Neuronal stem cell (in vitro differentiated cells): ENCODE data around the gene MDK.
A peak's percentile ranks its signal among the peaks of the same experiment; 100 is the strongest.

ENCODE experiments used
- DNase-seq: peaks from one replicate; pipeline ENCODE4 v3.0.0-alpha.2; 2013; ENCODE audit warnings: low spot score
- H2AFZ ChIP-seq: one replicate; pipeline ENCODE4 v1.6.1; 2013; ENCODE audit warnings: mild to moderate bottlenecking, low read length, inconsistent platforms
- H2AK5ac ChIP-seq: 2 replicates; pipeline ENCODE4 v1.6.1; 2013; ENCODE audit warnings: low read depth, mild to moderate bottlenecking, inconsistent platforms, low read length, moderate library complexity, mixed read lengths
- H2BK120ac ChIP-seq: 2 replicates; pipeline ENCODE4 v1.6.1; 2013; ENCODE audit warnings: low read depth, mild to moderate bottlenecking, inconsistent platforms, low read length, moderate library complexity, mixed read lengths
- H2BK12ac ChIP-seq: one replicate; pipeline ENCODE4 v1.6.1; 2013; ENCODE audit warnings: low read length, inconsistent platforms
- H2BK15ac ChIP-seq: 2 replicates; pipeline ENCODE4 v1.6.1; 2013; ENCODE audit warnings: mild to moderate bottlenecking, low read length, inconsistent platforms, mixed read lengths
- H2BK5ac ChIP-seq: one replicate; pipeline ENCODE4 v1.6.1; 2013; ENCODE audit warnings: inconsistent platforms, mild to moderate bottlenecking, low read length, moderate library complexity
- H3K14ac ChIP-seq: one replicate; pipeline ENCODE4 v1.6.1; 2013; ENCODE audit warnings: low read length, inconsistent platforms
- H3K18ac ChIP-seq: 2 replicates; pipeline ENCODE4 v1.6.1; 2013; ENCODE audit warnings: low read length, inconsistent platforms
- H3K23ac ChIP-seq: 2 replicates; pipeline ENCODE4 v1.6.1; 2013; ENCODE audit warnings: low read depth, mild to moderate bottlenecking, mixed read lengths, low read length, inconsistent platforms; ENCODE audit not compliant: poor library complexity
- H3K27ac ChIP-seq: replicated peaks from 3 replicates; pipeline ENCODE4 v1.5.1; 2013; ENCODE audit warnings: low read length, inconsistent platforms
- H3K27me3 ChIP-seq, 3 experiments: 2 replicates each; pipeline ENCODE4 v1.6.1; 2013; ENCODE audit warnings: low read length in 3 of 3, mild to moderate bottlenecking in 2 of 3, inconsistent platforms in 1 of 3, low read depth in 1 of 3, mixed read lengths in 1 of 3, moderate library complexity in 1 of 3; ENCODE audit not compliant: control insufficient read depth in 3 of 3, insufficient read depth in 3 of 3
- H3K36me3 ChIP-seq, 2 donors: replicated peaks in 1 of 2; 2 replicates each; pipeline ENCODE4 v1.6.1; 2013; ENCODE audit warnings: low read length in 2 of 2; ENCODE audit not compliant: control insufficient read depth in 2 of 2, insufficient read depth in 2 of 2
- H3K4ac ChIP-seq: 2 replicates; pipeline ENCODE4 v1.6.1; 2013; ENCODE audit warnings: inconsistent platforms, mild to moderate bottlenecking, low read length, moderate library complexity
- H3K4me1 ChIP-seq, 2 donors: 1 replicate in 1 of 2; 2 replicates in 1 of 2; pipeline ENCODE4 v1.6.1; 2013; ENCODE audit warnings: low read length in 2 of 2, low read depth in 1 of 2; ENCODE audit not compliant: control insufficient read depth in 2 of 2, insufficient read depth in 1 of 2
- H3K4me2 ChIP-seq: one replicate; pipeline ENCODE4 v1.6.1; 2013; ENCODE audit warnings: mild to moderate bottlenecking, low read length, inconsistent platforms; ENCODE audit not compliant: insufficient read depth, poor library complexity, severe bottlenecking
- H3K4me3 ChIP-seq, 2 donors: 2 replicates each; pipeline ENCODE4 v1.5.1; 2013; ENCODE audit warnings: low read length in 2 of 2, mild to moderate bottlenecking in 2 of 2, inconsistent platforms in 1 of 2, moderate library complexity in 1 of 2
- H3K79me1 ChIP-seq: one replicate; pipeline ENCODE4 v1.6.1; 2013; ENCODE audit warnings: low read depth, mild to moderate bottlenecking, inconsistent platforms, low read length, moderate library complexity
- H3K9ac ChIP-seq: one replicate; pipeline ENCODE4 v1.6.1; 2013; ENCODE audit warnings: mild to moderate bottlenecking, low read depth, low read length, inconsistent platforms; ENCODE audit not compliant: poor library complexity
- H3K9me3 ChIP-seq, 2 donors: replicated peaks in 1 of 2; 2 replicates each; pipeline versions ENCODE3 to v1.6.1; 2013; ENCODE audit warnings: low read length in 2 of 2, mild to moderate bottlenecking in 2 of 2, inconsistent platforms in 1 of 2, low read depth in 1 of 2, mixed read lengths in 1 of 2, moderate library complexity in 1 of 2; ENCODE audit not compliant: control insufficient read depth in 2 of 2, insufficient read depth in 1 of 2
- H4K8ac ChIP-seq: one replicate; pipeline ENCODE4 v1.6.1; 2013; ENCODE audit warnings: low read depth, mild to moderate bottlenecking, inconsistent platforms, low read length, moderate library complexity
- H4K91ac ChIP-seq: one replicate; pipeline ENCODE4 v1.6.1; 2013; ENCODE audit warnings: low read length, low read depth, mild to moderate bottlenecking, inconsistent platforms; ENCODE audit not compliant: poor library complexity
- WGBS, 2 donors: extraction: QIAGEN DNeasy Blood & Tissue Kit; methylation state at CpG; one replicate each; pipeline ENCODE4 v1.1.7; 2013; ENCODE audit warnings: missing lambda C conversion rate in 2 of 2, mixed read lengths in 1 of 2; ENCODE audit not compliant: insufficient read length in 2 of 2, insufficient replicate concordance in 1 of 2; ENCODE audit errors: extremely low coverage in 2 of 2; 5-methylcytosine and 5-hydroxymethylcytosine counted together

The MDK gene

DNA sequence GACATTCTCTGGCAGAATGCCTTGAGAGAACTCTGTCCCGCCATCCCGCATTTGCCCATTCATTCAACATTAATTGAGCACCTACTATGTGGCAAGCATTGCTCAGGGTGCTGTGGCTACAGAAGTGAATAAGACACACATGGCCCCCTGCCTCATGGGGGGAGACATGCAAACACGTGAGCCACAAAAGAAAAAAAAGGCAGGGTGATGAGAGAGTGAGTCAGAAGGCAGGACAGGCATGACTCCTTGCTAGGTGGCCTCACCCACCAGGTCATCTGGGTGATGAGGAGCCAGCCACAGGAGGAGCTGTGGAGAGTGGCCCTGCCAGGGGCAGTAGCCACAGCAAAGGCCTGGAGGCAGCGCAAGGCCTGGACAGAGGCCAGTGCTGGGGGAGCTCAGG is 5.2 kb downstream of the MDK start:
- peaks cover 0 to 3% of the 10 kb centered on the region in 2 donors for H3K9me3 ChIP-seq
- H4K91ac ChIP-seq, result no peak overlapping the region
- H3K27me3 ChIP-seq, result peaks cover 19 to 50% (median 43%) of the 10 kb centered on the region in 3 experiments
- WGBS, 2 donors, result no CpG with 5 or more reads among the region's 4 CpGs
- no peak overlapping the region for H2BK120ac ChIP-seq
- no peak overlapping the region for H3K4me3 ChIP-seq
- peaks cover 22 to 39% of the 10 kb centered on the region in 2 donors for H3K4me1 ChIP-seq
- no peak overlapping the region for H2BK5ac ChIP-seq
- no peak overlapping the region for H3K27ac ChIP-seq
- no peak overlapping the region for H2AK5ac ChIP-seq
- no peak overlapping the region for H2BK15ac ChIP-seq
- no peak overlapping the region for H3K18ac ChIP-seq
- no peak overlapping the region for H3K14ac ChIP-seq
- no peak overlapping the region for H3K4me2 ChIP-seq
- H4K8ac ChIP-seq, result no peak overlapping the region
- no peak overlapping the region for H3K4ac ChIP-seq
- peaks cover 5 to 22% of the 10 kb centered on the region in 2 donors for H3K36me3 ChIP-seq
- no peak overlapping the region for H2AFZ ChIP-seq
- DNase-seq, result no peak
- H3K9ac ChIP-seq, result no peak overlapping the region
- no peak overlapping the region for H3K23ac ChIP-seq
- H3K79me1 ChIP-seq, result peaks cover 5% of the 10 kb centered on the region
- H2BK12ac ChIP-seq, result no peak overlapping the region

DNA sequence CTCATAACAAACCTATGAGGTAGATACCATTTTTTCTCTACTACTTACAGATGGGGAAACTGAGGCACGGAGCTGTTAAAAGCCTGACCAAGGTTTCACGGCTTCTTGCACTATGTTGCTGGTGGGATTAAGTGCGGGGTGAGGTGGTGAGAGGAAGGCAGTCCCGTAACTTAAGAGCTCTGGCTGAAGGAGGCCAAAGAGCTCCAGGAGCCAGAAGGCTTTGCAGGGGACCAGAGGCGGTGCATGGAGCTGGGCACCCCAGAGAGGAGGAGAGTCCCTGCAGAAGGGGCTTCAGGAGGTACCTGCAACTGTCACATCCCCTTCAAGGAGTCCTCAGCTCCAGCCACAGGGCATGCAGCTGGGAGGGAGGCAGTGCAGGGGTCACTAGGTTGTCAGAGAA is 6.0 kb downstream of the MDK start:
- Histone ChIP-seq H2AFZ (peak overlapping the region; percentile 81), H3K4me3 (no peak overlapping the region), H2BK5ac (peak overlapping the region; percentile 88), H4K91ac (no peak overlapping the region), H2BK15ac (no peak overlapping the region), H3K27me3 (peaks cover 19 to 50% (median 49%) of the 10 kb centered on the region in 3 experiments), H3K4me2 (peak overlapping the region; percentile 3), H2BK12ac (no peak overlapping the region), H3K9me3 (peaks cover 0 to 3% of the 10 kb centered on the region in 2 donors), H3K27ac (no peak overlapping the region), H4K8ac (no peak overlapping the region), H3K14ac (no peak overlapping the region), H3K9ac (peak overlapping the region; percentile 55), H3K4ac (no peak overlapping the region), H3K23ac (no peak overlapping the region), H3K18ac (no peak overlapping the region), H3K4me1 (peaks cover 22 to 39% of the 10 kb centered on the region in 2 donors), H2AK5ac (no peak overlapping the region), H3K79me1 (peaks cover under 1% of the 10 kb centered on the region), H2BK120ac (no peak overlapping the region), H3K36me3 (peaks cover 5 to 21% of the 10 kb centered on the region in 2 donors)
- no CpG with 5 or more reads among the region's 5 CpGs for WGBS, 2 donors
- DNase-seq, result no peak

DNA sequence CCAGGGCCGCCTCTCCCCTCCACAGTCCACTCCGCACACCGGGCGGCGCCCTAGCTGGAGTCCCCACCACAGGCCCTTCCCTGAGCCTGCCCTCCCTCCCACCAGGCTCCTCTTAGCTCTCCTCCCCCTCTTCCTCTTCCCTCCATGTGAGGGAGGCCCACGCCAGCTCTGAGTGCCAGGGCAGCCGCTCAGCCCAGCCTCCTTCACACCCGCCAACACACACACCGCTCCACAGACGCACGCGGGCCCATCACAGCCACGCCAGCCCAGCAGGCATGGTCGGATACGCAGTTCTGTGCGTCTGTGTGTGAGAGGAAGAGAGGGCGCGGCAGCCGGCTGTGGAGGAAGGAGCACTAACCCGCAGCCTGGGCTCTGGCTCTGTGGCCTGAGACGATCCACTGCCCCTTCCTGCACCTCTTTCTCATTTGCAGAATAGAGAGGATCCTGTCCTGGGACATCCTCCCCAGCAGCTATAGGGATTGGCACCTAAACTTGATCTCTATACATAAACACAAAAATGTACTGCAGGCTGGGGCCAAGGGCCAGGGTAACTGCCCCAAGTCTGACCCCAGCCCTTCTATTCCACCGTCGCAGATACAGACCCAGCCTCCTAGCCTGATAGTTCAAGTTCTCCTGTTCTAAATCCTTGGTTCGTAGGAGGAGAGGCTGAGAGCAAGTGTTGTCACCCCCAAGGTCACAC is 6.6 kb downstream of the MDK start:
- DNase-seq, result no peak
- H3K27ac ChIP-seq, result no peak overlapping the region
- H3K4me1 ChIP-seq, result peaks cover 17 to 36% of the 10 kb centered on the region in 2 donors
- H4K91ac ChIP-seq, result no peak overlapping the region
- H3K18ac ChIP-seq, result peak overlapping the region; percentile 83
- peak overlapping the region; percentile 88 for H2BK5ac ChIP-seq
- peaks cover 19 to 54% (median 50%) of the 10 kb centered on the region in 3 experiments for H3K27me3 ChIP-seq
- H3K9me3 ChIP-seq, result peaks cover 0 to 3% of the 10 kb centered on the region in 2 donors
- WGBS, 2 donors, result no CpG with 5 or more reads among the region's 24 CpGs
- peak overlapping the region; percentile 95 for H3K14ac ChIP-seq
- no peak overlapping the region for H3K23ac ChIP-seq
- H3K36me3 ChIP-seq, result peaks cover 5 to 15% of the 10 kb centered on the region in 2 donors
- peak overlapping the region; percentile 30 for H2BK15ac ChIP-seq
- peak overlapping the region; percentile 86 for H2AK5ac ChIP-seq
- H3K9ac ChIP-seq, result peak overlapping the region; percentile 67
- H2BK12ac ChIP-seq, result peak overlapping the region; percentile 17
- H3K4me3 ChIP-seq, result no peak overlapping the region
- H2BK120ac ChIP-seq, result no peak overlapping the region
- H3K4ac ChIP-seq, result no peak overlapping the region
- H3K4me2 ChIP-seq, result peak overlapping the region; percentile 3
- no peak overlapping the region for H4K8ac ChIP-seq
- H2AFZ ChIP-seq, result peak overlapping the region; percentile 81
- H3K79me1 ChIP-seq, result no peaks in the 10 kb centered on the region

DNA sequence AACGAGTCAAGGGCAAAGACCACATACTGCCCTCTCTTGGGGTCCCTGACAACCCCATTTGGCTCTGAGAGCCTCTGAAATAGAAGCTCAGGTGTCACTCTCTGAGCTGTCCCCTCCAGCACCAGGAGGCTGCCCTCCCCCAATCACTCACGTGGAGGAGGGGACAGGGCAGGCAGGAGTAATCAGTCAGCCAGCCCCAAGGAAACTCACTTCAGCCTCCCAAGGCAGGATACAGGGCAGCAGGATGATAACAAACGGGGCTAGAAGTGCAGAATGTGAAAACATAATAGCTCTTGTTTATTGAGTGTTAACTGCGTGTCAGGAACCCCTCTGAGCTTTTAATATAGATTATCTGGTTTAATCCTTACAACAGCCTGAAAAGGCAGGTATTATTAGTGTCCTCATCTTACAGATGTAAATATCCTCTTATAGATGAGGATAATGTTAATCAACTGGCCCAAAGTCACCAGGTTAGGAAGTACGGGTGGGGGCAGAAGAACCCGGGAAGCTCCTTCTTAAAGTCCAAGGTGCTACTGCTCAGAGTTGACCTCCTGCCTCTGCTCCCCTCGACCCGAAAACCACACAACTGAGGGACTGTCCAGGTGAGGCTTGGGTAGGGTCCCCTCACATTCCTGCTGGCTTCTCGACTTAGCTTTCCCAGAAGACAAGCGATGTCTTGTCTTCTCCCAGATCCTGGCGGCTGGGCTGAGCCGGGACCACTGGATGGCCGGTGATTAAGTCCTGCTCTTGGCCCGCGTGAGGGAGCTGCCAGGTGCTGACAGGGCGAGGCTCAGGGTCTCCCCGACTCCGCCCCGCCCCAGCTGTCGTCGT is 7.4 kb downstream of the MDK start:
- H2AFZ ChIP-seq, result peak overlapping the region; percentile 92
- H2AK5ac ChIP-seq, result no peak overlapping the region
- no peak overlapping the region for H2BK12ac ChIP-seq
- H3K27me3 ChIP-seq, result peaks cover 19 to 59% (median 50%) of the 10 kb centered on the region in 3 experiments
- no peak overlapping the region for H3K14ac ChIP-seq
- no peak overlapping the region for H2BK5ac ChIP-seq
- H3K4me3 ChIP-seq, result peak overlapping the region in 1 of 2 donors; percentile 41
- no peak overlapping the region for H3K27ac ChIP-seq
- WGBS, 2 donors, result no CpG with 5 or more reads among the region's 21 CpGs
- no peak overlapping the region for H4K91ac ChIP-seq
- no peak overlapping the region for H3K4ac ChIP-seq
- no peak overlapping the region for H3K23ac ChIP-seq
- no peak overlapping the region for H2BK15ac ChIP-seq
- H3K4me2 ChIP-seq, result peak overlapping the region; percentile 96
- peaks cover 0 to 3% of the 10 kb centered on the region in 2 donors for H3K9me3 ChIP-seq
- H3K36me3 ChIP-seq, result peaks cover 2 to 8% of the 10 kb centered on the region in 2 donors
- H4K8ac ChIP-seq, result no peak overlapping the region
- no peaks in the 10 kb centered on the region for H3K79me1 ChIP-seq
- no peak overlapping the region for H3K9ac ChIP-seq
- DNase-seq, result no peak
- H3K4me1 ChIP-seq, result peaks cover 15 to 32% of the 10 kb centered on the region in 2 donors
- H2BK120ac ChIP-seq, result no peak overlapping the region
- peak overlapping the region; percentile 78 for H3K18ac ChIP-seq
